Forelimb muscle (tissue), 1 donor: Measurements from ENCODE around the gene TTK. TPM values are rescaled to one million over a fixed set of nuclear protein-coding genes. Genes with fewer than 3 reads are reported as not detected.
A peak's percentile ranks its signal among the peaks of the same experiment; 100 is the strongest.

Experiments used
- DNase-seq: peaks from one replicate; pipeline ENCODE4 v3.0.0-alpha.2; 2013; ENCODE audit warnings: low read depth
- polyA plus RNA-seq: library from polyadenylated mRNA; unstranded; fragments of 120-200 nt; gene quantifications from one replicate; pipeline ENCODE4 v1.2.1, GENCODE V29; 2013; ENCODE audit not compliant: insufficient read length

Gene TTK
- polyA plus RNA-seq = 6.4 TPM

GRCh38 chr6:80004173-80005072 lies at the start of gene TTK:
TSS of gene TTK (plus strand) at chr6:80004649. CDS start at chr6:80005844, 1,195 bp downstream.
- peak; percentile 85 for DNase-seq

- no peak for DNase-seq
These were observed 49.6 kb upstream of the TTK start for GRCh38 chr6:79954849-79955248.

GRCh38 chr6:79964607-79965081 lies 39.8 kb upstream of the TTK start:
- DNase-seq = no peak

GRCh38 chr6:79967178-79967577 lies 37.3 kb upstream of the TTK start:
- no peak for DNase-seq

GRCh38 chr6:79969784-79970183 lies 34.7 kb upstream of the TTK start:
- no peak for DNase-seq

GRCh38 chr6:79971193-79971592 lies 33.3 kb upstream of the TTK start:
- no peak for DNase-seq

- no peak for DNase-seq
These were observed 22.8 kb upstream of the TTK start for GRCh38 chr6:79981652-79982051.

- no peak for DNase-seq
These were observed 20.2 kb upstream of the TTK start for GRCh38 chr6:79984261-79984660.

- no peak for DNase-seq
These were observed 19.3 kb upstream of the TTK start for GRCh38 chr6:79985128-79985527.

- DNase-seq = no peak
These were observed 14.8 kb upstream of the TTK start for GRCh38 chr6:79989641-79990040.

- no peak for DNase-seq
These were observed 11.2 kb upstream of the TTK start for GRCh38 chr6:79993012-79993910.

- no peak for DNase-seq
These were observed 10.5 kb upstream of the TTK start for GRCh38 chr6:79993911-79994309.

- DNase-seq = no peak
These were observed 6.7 kb upstream of the TTK start for GRCh38 chr6:79997728-79998127.

- no peak for DNase-seq
These were observed 3.1 kb upstream of the TTK start for GRCh38 chr6:80001337-80001736.

GRCh38 chr6:80003826-80004172 lies 650 bp upstream of the TTK start:
- DNase-seq = no peak

GRCh38 chr6:80005406-80005805 lies 957 bp downstream of the TTK start:
- no peak for DNase-seq

GRCh38 chr6:80006541-80006940 lies 2.1 kb downstream of the TTK start:
- DNase-seq = no peak

GRCh38 chr6:80009531-80009930 lies 5.1 kb downstream of the TTK start:
- no peak for DNase-seq

GRCh38 chr6:80010288-80010687 lies 5.8 kb downstream of the TTK start:
- DNase-seq = no peak

- no peak for DNase-seq
These were observed 11.5 kb downstream of the TTK start for GRCh38 chr6:80015839-80016435.

GRCh38 chr6:80020381-80021120 lies 16.1 kb downstream of the TTK start:
- DNase-seq = no peak
